AG09309 (cell line): ENCODE measurements around the gene METTL13.

Experiments
- DNase-seq: peaks from one replicate; pipeline ENCODE4 v3.0.0-alpha.2; 2010; ENCODE audit warnings: low read depth
- H3K4me3 ChIP-seq: 2 replicates; pipeline ENCODE4 v1.5.1; 2011; ENCODE audit warnings: mild to moderate bottlenecking, low read depth, low read length, moderate library complexity; ENCODE audit not compliant: control insufficient read depth
- CTCF ChIP-seq: IDR thresholded peaks from 2 replicates; pipeline ENCODE4 v1.5.1; 2011; ENCODE audit warnings: mild to moderate bottlenecking, low read depth, low read length, inconsistent platforms; ENCODE audit not compliant: insufficient read depth, control insufficient read depth; ENCODE audit errors: missing control alignments

Gene METTL13

GRCh38 chr1:171783816-171784530, 2.5 kb downstream of the METTL13 start:
- no peak for DNase-seq
- no peak for TF ChIP-seq CTCF
- no peak overlapping the region for H3K4me3 ChIP-seq

GRCh38 chr1:171784784-171785183, 3.3 kb downstream of the METTL13 start:
- H3K4me3 ChIP-seq, result no peak overlapping the region
- TF ChIP-seq CTCF, result no peak
- no peak for DNase-seq

GRCh38 chr1:171785766-171786165, 4.3 kb downstream of the METTL13 start:
- H3K4me3 ChIP-seq, result no peak overlapping the region
- no peak for TF ChIP-seq CTCF
- no peak for DNase-seq

- DNase-seq, result no peak
- no peak for TF ChIP-seq CTCF
- no peak overlapping the region for H3K4me3 ChIP-seq
Observed at GRCh38 chr1:171786534-171786933, 5.1 kb downstream of the METTL13 start.

- H3K4me3 ChIP-seq, result no peak overlapping the region
- no peak for TF ChIP-seq CTCF
Observed at GRCh38 chr1:171787686-171788480, 6.4 kb downstream of the METTL13 start.

GRCh38 chr1:171788696-171789095, 7.2 kb downstream of the METTL13 start:
- peak; percentile 51 for DNase-seq
- H3K4me3 ChIP-seq, result no peak overlapping the region
- TF ChIP-seq CTCF, result no peak

More at GRCh38 chr1:171787686-171788480, 6.4 kb downstream of the METTL13 start:
- no peak for DNase-seq

GRCh38 chr1:171790318-171790717, 8.9 kb downstream of the METTL13 start:
- DNase-seq, result no peak
- TF ChIP-seq CTCF, result no peak
- H3K4me3 ChIP-seq, result no peak overlapping the region
